Amygdala (tissue), 56 donors: ENCODE results near the gene HDDC3.
"Not testable (repeated sequence)": the region's sequence is repeated elsewhere in the genome, so short reads cannot be mapped to it uniquely, and the experiment has no call there.

Experiments
- DNase-seq, 56 donors: peaks; one replicate each; lab custom pipeline; 2025; lab: John Stamatoyannopoulos, UW

HDDC3 gene

GRCh38 chr15:90934256-90934948, 2.1 kb upstream of the HDDC3 start:
- DNase-seq, result peak in 54 of 56 donors; percentile 19 to 91 (median 70)

GRCh38 chr15:90933301-90933700, 952 bp upstream of the HDDC3 start:
- DNase-seq, result no peak

- DNase-seq, result no peak
Measured at GRCh38 chr15:90932660-90932991, 277 bp upstream of the HDDC3 start.

GRCh38 chr15:90931575-90931827, 848 bp downstream of the HDDC3 start:
- DNase-seq, result no peak

GRCh38 chr15:90930861-90931574, 1.3 kb downstream of the HDDC3 start:
- DNase-seq, result no peak

GRCh38 chr15:90929246-90930019, 2.9 kb downstream of the HDDC3 start:
- DNase-seq, result no peak

- not testable (repeated sequence) for DNase-seq
Measured at GRCh38 chr15:90928106-90928505, 4.2 kb downstream of the HDDC3 start.

- not testable (repeated sequence) for DNase-seq
Measured at GRCh38 chr15:90926766-90927165, 5.6 kb downstream of the HDDC3 start.

GRCh38 chr15:90924375-90924774, 8.0 kb downstream of the HDDC3 start:
- no peak for DNase-seq

GRCh38 chr15:90922712-90923322, 9.5 kb downstream of the HDDC3 start:
- DNase-seq, result not testable (repeated sequence)

- DNase-seq, result no peak
Measured at GRCh38 chr15:90921887-90922286, 10.5 kb downstream of the HDDC3 start.

- DNase-seq, result no peak
Measured at GRCh38 chr15:90918835-90919234, 13.5 kb downstream of the HDDC3 start.

- no peak for DNase-seq
Measured at GRCh38 chr15:90918034-90918788, 14.1 kb downstream of the HDDC3 start.

GRCh38 chr15:90917569-90917968, 14.8 kb downstream of the HDDC3 start:
- DNase-seq, result no peak

- no peak for DNase-seq
Measured at GRCh38 chr15:90916461-90916860, 15.9 kb downstream of the HDDC3 start.

GRCh38 chr15:90915808-90916440, 16.4 kb downstream of the HDDC3 start:
- peak in 5 of 56 donors; percentile 8 to 20 (median 15) for DNase-seq

GRCh38 chr15:90915216-90915807, 17.0 kb downstream of the HDDC3 start:
- no peak for DNase-seq

GRCh38 chr15:90914305-90915080, 17.9 kb downstream of the HDDC3 start:
- DNase-seq, result no peak

- no peak for DNase-seq
Measured at GRCh38 chr15:90913398-90913944, 18.9 kb downstream of the HDDC3 start.
